ENCODE measurements around the gene MOB3A.

The MOB3A gene

DNA sequence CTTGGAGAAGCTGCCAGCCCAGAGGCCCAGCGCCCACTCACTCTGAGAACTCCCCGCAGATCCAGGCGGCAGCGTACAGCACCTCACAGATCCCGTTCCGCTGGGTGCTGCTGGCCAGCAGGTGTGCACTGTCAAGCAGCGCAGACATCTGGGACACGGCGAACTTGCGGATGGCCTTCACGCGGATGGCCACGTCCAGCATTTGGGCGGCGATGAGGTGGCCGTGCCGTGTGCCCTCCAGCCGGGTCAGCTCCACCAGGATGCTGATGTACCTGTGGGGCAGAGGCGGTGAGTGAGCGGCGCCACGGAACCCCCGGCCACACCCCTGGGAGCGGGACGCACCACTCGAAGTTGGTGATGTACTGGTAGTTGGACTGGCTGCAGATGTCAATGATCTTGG, 24.7 kb upstream of the MOB3A start:
- Histone ChIP-seq H3K4me2 (ENCODE audit: low read length) (no peak overlapping the region), H3K9me3 (ENCODE audit: control insufficient read depth, insufficient read depth, low read length) (no peaks in the 10 kb centered on the region), H3K79me2 (ENCODE audit: control insufficient read depth, low read length) (no peaks in the 10 kb centered on the region), H3K4me1 (ENCODE audit: control insufficient read depth, low read length) (no peaks in the 10 kb centered on the region), H3K9me2 (replicated peaks; ENCODE audit: control insufficient read depth, low read length) (no peaks in the 10 kb centered on the region), H3K4me3 (ENCODE audit: low read length) (no peak overlapping the region), H3K36me3 (ENCODE audit: control insufficient read depth, low read length) (peaks cover 76% of the 10 kb centered on the region), H3K27me3 (ENCODE audit: control insufficient read depth, low read length) (no peaks in the 10 kb centered on the region), H4K20me1 (ENCODE audit: control insufficient read depth, insufficient read depth, low read depth, low read length) (no peaks in the 10 kb centered on the region), H3F3A (ENCODE audit: control insufficient read depth, insufficient read depth) (no peaks in the 10 kb centered on the region), H3K27ac (ENCODE audit: low read depth, low read length) (no peak overlapping the region)
- TF ChIP-seq EZH2phosphoT487 (IDR thresholded peaks at IDR 0.05; ENCODE audit: borderline replicate concordance, low read length): no peak
- TF ChIP-seq, protein P1, sequence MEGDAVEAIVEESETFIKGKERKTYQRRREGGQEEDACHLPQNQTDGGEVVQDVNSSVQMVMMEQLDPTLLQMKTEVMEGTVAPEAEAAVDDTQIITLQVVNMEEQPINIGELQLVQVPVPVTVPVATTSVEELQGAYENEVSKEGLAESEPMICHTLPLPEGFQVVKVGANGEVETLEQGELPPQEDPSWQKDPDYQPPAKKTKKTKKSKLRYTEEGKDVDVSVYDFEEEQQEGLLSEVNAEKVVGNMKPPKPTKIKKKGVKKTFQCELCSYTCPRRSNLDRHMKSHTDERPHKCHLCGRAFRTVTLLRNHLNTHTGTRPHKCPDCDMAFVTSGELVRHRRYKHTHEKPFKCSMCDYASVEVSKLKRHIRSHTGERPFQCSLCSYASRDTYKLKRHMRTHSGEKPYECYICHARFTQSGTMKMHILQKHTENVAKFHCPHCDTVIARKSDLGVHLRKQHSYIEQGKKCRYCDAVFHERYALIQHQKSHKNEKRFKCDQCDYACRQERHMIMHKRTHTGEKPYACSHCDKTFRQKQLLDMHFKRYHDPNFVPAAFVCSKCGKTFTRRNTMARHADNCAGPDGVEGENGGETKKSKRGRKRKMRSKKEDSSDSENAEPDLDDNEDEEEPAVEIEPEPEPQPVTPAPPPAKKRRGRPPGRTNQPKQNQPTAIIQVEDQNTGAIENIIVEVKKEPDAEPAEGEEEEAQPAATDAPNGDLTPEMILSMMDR (IDR thresholded peaks at IDR 0.05; ENCODE audit: low read depth, low read length, poor library complexity, severe bottlenecking): no peak

DNA sequence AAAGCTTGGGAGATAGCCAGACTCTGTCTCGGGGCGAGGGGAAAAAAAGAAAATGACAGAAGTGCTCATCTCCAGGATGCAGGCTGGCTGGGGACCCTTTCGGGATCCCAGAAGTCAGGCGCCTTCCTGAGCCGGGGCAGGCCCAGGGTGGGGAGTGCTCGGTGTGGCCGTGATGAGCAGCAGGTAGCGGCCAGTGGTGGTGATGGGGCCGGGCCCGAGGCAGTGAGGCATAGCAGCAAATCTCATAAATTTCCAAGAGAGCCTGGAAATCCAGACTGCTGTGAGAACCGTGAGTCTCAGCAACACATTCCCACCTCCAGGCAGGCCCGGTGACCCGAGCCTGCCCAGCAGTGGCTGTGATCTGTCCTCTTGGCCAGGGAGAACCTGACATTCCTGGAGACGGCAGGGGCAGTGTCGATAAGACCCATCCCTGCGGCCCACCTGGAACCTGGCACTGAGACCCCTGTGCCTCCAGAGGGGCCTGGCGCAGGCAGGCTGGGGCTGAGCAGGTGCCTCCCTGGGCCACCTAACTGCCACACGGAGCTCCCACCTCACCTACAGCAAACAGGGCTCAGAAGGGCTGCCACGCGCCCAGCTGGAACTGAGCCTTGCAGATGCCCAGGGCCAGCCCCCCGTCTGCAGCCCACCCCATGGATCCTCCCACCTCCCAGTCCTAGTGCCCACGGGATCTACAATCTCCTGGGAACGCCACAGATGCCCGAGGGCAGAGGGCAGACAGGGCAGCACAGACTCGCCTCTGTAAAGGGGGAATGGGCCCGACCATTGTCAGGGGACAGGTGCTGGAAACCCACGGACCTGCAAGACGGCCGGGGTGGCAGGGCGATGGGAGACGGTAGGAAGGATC, 24.0 kb upstream of the MOB3A start:
- H3K9me3 ChIP-seq (ENCODE audit: control insufficient read depth, insufficient read depth, low read length): no peaks in the 10 kb centered on the region
- H4K20me1 ChIP-seq (ENCODE audit: control insufficient read depth, insufficient read depth, low read depth, low read length): no peaks in the 10 kb centered on the region
- H3K36me3 ChIP-seq (ENCODE audit: control insufficient read depth, low read length): peaks cover 77% of the 10 kb centered on the region
- no peak for TF ChIP-seq EZH2phosphoT487 (IDR thresholded peaks at IDR 0.05; ENCODE audit: borderline replicate concordance, low read length)
- TF ChIP-seq, protein P1 (IDR thresholded peaks at IDR 0.05; ENCODE audit: low read depth, low read length, poor library complexity, severe bottlenecking): no peak
- no peak overlapping the region for H3K4me3 ChIP-seq (ENCODE audit: low read length)
- H3K4me1 ChIP-seq (ENCODE audit: control insufficient read depth, low read length): no peaks in the 10 kb centered on the region
- no peak overlapping the region for H3K4me2 ChIP-seq (ENCODE audit: low read length)
- H3F3A ChIP-seq (ENCODE audit: control insufficient read depth, insufficient read depth): no peaks in the 10 kb centered on the region
- no peak overlapping the region for H3K27ac ChIP-seq (ENCODE audit: low read depth, low read length)
- H3K9me2 ChIP-seq (replicated peaks; ENCODE audit: control insufficient read depth, low read length): no peaks in the 10 kb centered on the region
- no peaks in the 10 kb centered on the region for H3K27me3 ChIP-seq (ENCODE audit: control insufficient read depth, low read length)
- H3K79me2 ChIP-seq (ENCODE audit: control insufficient read depth, low read length): no peaks in the 10 kb centered on the region

DNA sequence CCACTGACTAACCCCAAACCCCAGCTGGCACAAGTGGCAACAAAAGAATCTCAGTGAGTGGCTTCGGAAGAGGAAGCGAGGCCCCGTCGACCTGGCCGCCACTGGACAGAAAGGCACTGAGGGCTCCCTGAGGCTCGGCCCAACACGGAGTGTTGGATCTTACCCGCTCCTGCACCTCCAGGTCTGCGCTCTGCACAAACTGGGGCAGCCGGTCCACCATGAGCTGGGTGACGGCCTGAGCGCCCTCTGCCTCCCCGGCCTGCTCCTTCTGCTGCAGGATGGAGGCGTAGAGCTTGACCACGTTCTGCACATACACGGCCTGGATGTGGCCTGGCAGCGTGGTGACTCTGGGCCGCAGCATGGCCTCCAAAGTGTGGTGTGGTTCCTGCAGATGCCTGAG, 22.3 kb upstream of the MOB3A start:
- Histone ChIP-seq H3K9me3 (ENCODE audit: control insufficient read depth, insufficient read depth, low read length) (no peaks in the 10 kb centered on the region), H3K27ac (ENCODE audit: low read depth, low read length) (no peak overlapping the region), H4K20me1 (ENCODE audit: control insufficient read depth, insufficient read depth, low read depth, low read length) (no peaks in the 10 kb centered on the region), H3K4me2 (ENCODE audit: low read length) (no peak overlapping the region), H3F3A (ENCODE audit: control insufficient read depth, insufficient read depth) (no peaks in the 10 kb centered on the region), H3K36me3 (ENCODE audit: control insufficient read depth, low read length) (peaks cover 86% of the 10 kb centered on the region), H3K9me2 (replicated peaks; ENCODE audit: control insufficient read depth, low read length) (no peaks in the 10 kb centered on the region), H3K27me3 (ENCODE audit: control insufficient read depth, low read length) (no peaks in the 10 kb centered on the region), H3K79me2 (ENCODE audit: control insufficient read depth, low read length) (no peaks in the 10 kb centered on the region), H3K4me3 (ENCODE audit: low read length) (no peak overlapping the region), H3K4me1 (ENCODE audit: control insufficient read depth, low read length) (no peaks in the 10 kb centered on the region)
- TF ChIP-seq EZH2phosphoT487 (IDR thresholded peaks at IDR 0.05; ENCODE audit: borderline replicate concordance, low read length): no peak
- TF ChIP-seq, protein P1 (IDR thresholded peaks at IDR 0.05; ENCODE audit: low read depth, low read length, poor library complexity, severe bottlenecking): no peak
